Glutamatergic neuron (in vitro differentiated cells): ENCODE measurements around the gene NRG3. TPM values are rescaled to one million over a fixed set of nuclear protein-coding genes. Genes with fewer than 3 reads are reported as not detected.
A peak's percentile ranks its signal among the peaks of the same experiment; 100 is the strongest.

Experiments used
- DNase-seq: peaks from one replicate; pipeline ENCODE4 v3.0.0; 2022
- H3K27ac Mint-ChIP-seq: one replicate; pipeline ENCODE4 v1.8.0; 2020; ENCODE audit warnings: mild to moderate bottlenecking, mixed read lengths, inconsistent platforms; ENCODE audit not compliant: unreplicated experiment
- H3K27me3 Mint-ChIP-seq: one replicate; pipeline ENCODE4 v1.8.0; 2020; ENCODE audit warnings: mild to moderate bottlenecking, moderate library complexity, mixed read lengths, inconsistent platforms; ENCODE audit not compliant: unreplicated experiment
- H3K36me3 Mint-ChIP-seq: one replicate; pipeline ENCODE4 v1.8.0; 2020; ENCODE audit warnings: mild to moderate bottlenecking, mixed read lengths, inconsistent platforms; ENCODE audit not compliant: unreplicated experiment
- H3K4me1 Mint-ChIP-seq: one replicate; pipeline ENCODE4 v1.8.0; 2020; ENCODE audit warnings: mild to moderate bottlenecking, low read depth, mixed read lengths, inconsistent platforms; ENCODE audit not compliant: unreplicated experiment
- H3K4me3 Mint-ChIP-seq: one replicate; pipeline ENCODE4 v1.8.0; 2020; ENCODE audit warnings: mild to moderate bottlenecking, mixed read lengths, inconsistent platforms; ENCODE audit not compliant: unreplicated experiment
- H3K9me3 Mint-ChIP-seq: one replicate; pipeline ENCODE4 v1.8.0; 2020; ENCODE audit warnings: mild to moderate bottlenecking, moderate library complexity, mixed read lengths, inconsistent platforms; ENCODE audit not compliant: unreplicated experiment
- CTCF ChIP-seq: fragments of 200-600 bp; sonication (generic); IDR thresholded peaks from one replicate; pipeline ENCODE4 v1.5.0; 2021; ENCODE audit not compliant: partially characterized antibody, unreplicated experiment
- total RNA-seq: library from RNA; stranded (reverse); fragmentation: NEBNext Ultra II Directional; extraction: Animal tissue kit (Norgen Biotek cat#: 25700); gene quantifications from one replicate; pipeline ENCODE4 v1.2.1, GENCODE V29; 2021; ENCODE audit not compliant: unreplicated experiment

NRG3 gene
- total RNA-seq, 1 donor from 2014 or later, result 3.2 TPM

GRCh38 chr10:82353381-82353780 lies 478.4 kb downstream of the NRG3 start:
- no peak for TF ChIP-seq CTCF
- H3K4me1 Mint-ChIP-seq, result peaks cover 9% of the 10 kb centered on the region
- H3K27me3 Mint-ChIP-seq, result no peaks in the 10 kb centered on the region
- no peak overlapping the region for H3K27ac Mint-ChIP-seq
- DNase-seq, result no peak
- H3K4me3 Mint-ChIP-seq, result no peak overlapping the region
- no peaks in the 10 kb centered on the region for H3K36me3 Mint-ChIP-seq
- no peaks in the 10 kb centered on the region for H3K9me3 Mint-ChIP-seq

DNA sequence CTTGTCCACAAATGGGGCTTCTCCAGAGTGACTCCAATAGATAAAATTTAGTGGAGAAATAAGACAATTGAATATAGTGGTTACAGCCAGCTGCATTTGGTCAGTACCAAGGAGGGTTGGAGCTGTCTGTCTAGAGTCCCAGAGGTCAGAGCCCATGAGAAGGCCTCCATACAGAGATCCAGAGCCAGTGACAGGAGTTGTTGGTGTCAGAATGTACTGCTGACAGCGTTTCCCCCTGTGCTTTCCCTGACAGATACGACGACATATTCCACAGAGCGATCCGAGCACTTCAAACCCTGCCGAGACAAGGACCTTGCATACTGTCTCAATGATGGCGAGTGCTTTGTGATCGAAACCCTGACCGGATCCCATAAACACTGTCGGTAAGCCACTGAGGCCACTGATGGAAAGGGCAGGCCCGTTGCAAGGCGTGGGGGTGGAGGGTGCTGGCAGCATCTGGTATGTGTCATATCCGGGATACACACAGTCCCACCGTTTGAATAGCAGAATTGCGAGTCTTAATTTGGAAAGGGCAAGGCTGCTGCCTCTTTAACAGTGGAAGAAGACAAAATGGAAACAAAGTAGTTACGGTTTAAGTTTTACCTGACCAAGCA lies 483.6 kb downstream of the NRG3 start:
- DNase-seq, result no peak
- TF ChIP-seq CTCF, result no peak
- H3K4me3 Mint-ChIP-seq, result no peak overlapping the region
- H3K27ac Mint-ChIP-seq, result no peak overlapping the region
- no peaks in the 10 kb centered on the region for H3K27me3 Mint-ChIP-seq
- H3K4me1 Mint-ChIP-seq, result peaks cover 9% of the 10 kb centered on the region
- H3K9me3 Mint-ChIP-seq, result no peaks in the 10 kb centered on the region
- H3K36me3 Mint-ChIP-seq, result no peaks in the 10 kb centered on the region

DNA sequence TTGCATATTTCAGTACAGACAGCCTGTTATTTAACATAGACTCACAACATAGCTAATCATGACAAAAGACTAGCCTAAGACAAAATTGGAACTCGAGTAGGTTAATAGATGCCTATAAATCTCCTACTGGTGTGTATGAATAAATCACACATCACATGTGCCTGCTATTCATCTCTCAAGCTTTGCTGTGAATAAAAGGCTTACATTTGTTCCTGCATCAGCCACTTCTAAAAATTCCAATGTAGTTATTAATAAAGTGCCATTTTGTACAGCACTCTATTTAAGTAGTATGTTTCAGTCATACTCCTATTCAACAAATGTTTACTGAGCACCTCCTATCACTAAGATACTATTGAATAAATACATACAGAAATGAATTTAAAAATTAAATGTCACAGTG lies 486.3 kb downstream of the NRG3 start:
- Mint-ChIP-seq H3K27me3 (no peaks in the 10 kb centered on the region), H3K4me1 (peaks cover 14% of the 10 kb centered on the region), H3K36me3 (no peaks in the 10 kb centered on the region), H3K4me3 (no peak overlapping the region), H3K27ac (no peak overlapping the region), H3K9me3 (no peaks in the 10 kb centered on the region)
- DNase-seq, result no peak
- TF ChIP-seq CTCF, result no peak

DNA sequence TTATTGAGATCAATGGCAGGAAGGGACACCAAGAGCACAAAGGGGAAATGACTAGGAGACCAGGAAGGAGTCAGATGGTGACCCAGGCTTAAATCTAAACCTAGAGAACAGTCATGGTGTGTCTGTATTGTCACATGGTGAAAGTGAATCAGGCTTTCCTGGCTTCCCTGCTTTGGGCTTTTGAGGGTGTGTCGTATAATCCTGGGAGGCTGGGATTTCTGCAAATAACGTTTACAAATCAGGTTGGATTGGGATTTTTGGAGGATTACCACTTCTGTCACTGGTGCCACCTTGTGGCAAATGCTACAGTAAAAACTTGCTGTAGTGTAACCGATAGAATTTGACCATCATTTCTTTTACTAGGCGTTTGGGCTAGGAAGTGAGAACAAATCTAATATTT lies 502.6 kb downstream of the NRG3 start:
- no peak overlapping the region for H3K4me3 Mint-ChIP-seq
- H3K27ac Mint-ChIP-seq, result no peak overlapping the region
- H3K27me3 Mint-ChIP-seq, result no peaks in the 10 kb centered on the region
- H3K9me3 Mint-ChIP-seq, result no peaks in the 10 kb centered on the region
- TF ChIP-seq CTCF, result peak; percentile 45
- peaks cover 17% of the 10 kb centered on the region for H3K4me1 Mint-ChIP-seq
- no peak for DNase-seq
- H3K36me3 Mint-ChIP-seq, result no peaks in the 10 kb centered on the region

DNA sequence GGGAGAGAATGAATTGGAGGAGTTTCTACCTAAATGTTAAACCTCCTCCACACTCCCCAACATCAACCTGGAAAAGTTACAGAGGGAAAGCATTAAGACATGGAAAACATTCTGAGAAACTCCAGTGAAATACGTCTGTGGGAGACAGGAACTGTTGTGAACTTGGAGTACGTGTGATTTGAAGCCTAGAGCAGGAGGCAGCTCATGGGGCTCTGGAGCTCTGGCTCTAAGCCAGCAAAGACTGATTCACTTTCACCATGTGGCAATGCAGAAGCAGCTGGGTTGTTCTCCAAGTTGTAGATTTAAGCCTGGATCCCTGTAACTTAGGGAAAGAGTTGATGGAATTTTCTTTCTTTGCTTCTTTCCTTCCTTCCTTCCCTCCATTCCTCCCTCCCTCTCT lies 503.2 kb downstream of the NRG3 start:
- Mint-ChIP-seq H3K27ac (no peak overlapping the region), H3K4me1 (peaks cover 16% of the 10 kb centered on the region), H3K9me3 (no peaks in the 10 kb centered on the region), H3K27me3 (no peaks in the 10 kb centered on the region), H3K36me3 (no peaks in the 10 kb centered on the region), H3K4me3 (no peak overlapping the region)
- DNase-seq, result no peak
- TF ChIP-seq CTCF, result no peak
